HUES48 (cell line): ENCODE results near the gene PTGDS.

Experiments
- H3K27ac ChIP-seq: one replicate; pipeline ENCODE4 v1.7.0; 2013; ENCODE audit warnings: low read depth, low read length, inconsistent platforms
- H3K27me3 ChIP-seq: 2 replicates; pipeline ENCODE4 v1.6.1; 2013; ENCODE audit warnings: mild to moderate bottlenecking, low read length; ENCODE audit not compliant: control insufficient read depth, insufficient read depth
- H3K36me3 ChIP-seq: 2 replicates; pipeline ENCODE4 v1.6.1; 2013; ENCODE audit warnings: low read length; ENCODE audit not compliant: control insufficient read depth, insufficient read depth
- H3K4me1 ChIP-seq: 2 replicates; pipeline ENCODE4 v1.6.1; 2013; ENCODE audit warnings: mild to moderate bottlenecking, low read length; ENCODE audit not compliant: control insufficient read depth, insufficient read depth
- H3K4me3 ChIP-seq: 2 replicates; pipeline ENCODE4 v1.5.1; 2013; ENCODE audit warnings: mild to moderate bottlenecking, low read depth, low read length
- H3K9ac ChIP-seq: 2 replicates; pipeline ENCODE4 v1.6.1; 2013; ENCODE audit warnings: mild to moderate bottlenecking, low read depth, low read length, moderate library complexity
- H3K9me3 ChIP-seq: 2 replicates; pipeline ENCODE4 v1.6.1; 2013; ENCODE audit warnings: low read length; ENCODE audit not compliant: control insufficient read depth, insufficient read depth

Gene PTGDS

GRCh38 chr9:136952876-136953770 is 24.2 kb upstream of the PTGDS start:
- no peak overlapping the region for H3K9ac ChIP-seq
- H3K4me3 ChIP-seq, result no peak overlapping the region
- no peaks in the 10 kb centered on the region for H3K27me3 ChIP-seq
- no peaks in the 10 kb centered on the region for H3K9me3 ChIP-seq
- H3K27ac ChIP-seq, result no peak overlapping the region
- H3K36me3 ChIP-seq, result no peaks in the 10 kb centered on the region
- H3K4me1 ChIP-seq, result peaks cover 7% of the 10 kb centered on the region

GRCh38 chr9:136953771-136954269 is 23.5 kb upstream of the PTGDS start:
- Histone ChIP-seq H3K4me1 (peaks cover 7% of the 10 kb centered on the region), H3K36me3 (no peaks in the 10 kb centered on the region), H3K27ac (no peak overlapping the region), H3K27me3 (no peaks in the 10 kb centered on the region), H3K9ac (no peak overlapping the region), H3K9me3 (no peaks in the 10 kb centered on the region), H3K4me3 (no peak overlapping the region)

DNA sequence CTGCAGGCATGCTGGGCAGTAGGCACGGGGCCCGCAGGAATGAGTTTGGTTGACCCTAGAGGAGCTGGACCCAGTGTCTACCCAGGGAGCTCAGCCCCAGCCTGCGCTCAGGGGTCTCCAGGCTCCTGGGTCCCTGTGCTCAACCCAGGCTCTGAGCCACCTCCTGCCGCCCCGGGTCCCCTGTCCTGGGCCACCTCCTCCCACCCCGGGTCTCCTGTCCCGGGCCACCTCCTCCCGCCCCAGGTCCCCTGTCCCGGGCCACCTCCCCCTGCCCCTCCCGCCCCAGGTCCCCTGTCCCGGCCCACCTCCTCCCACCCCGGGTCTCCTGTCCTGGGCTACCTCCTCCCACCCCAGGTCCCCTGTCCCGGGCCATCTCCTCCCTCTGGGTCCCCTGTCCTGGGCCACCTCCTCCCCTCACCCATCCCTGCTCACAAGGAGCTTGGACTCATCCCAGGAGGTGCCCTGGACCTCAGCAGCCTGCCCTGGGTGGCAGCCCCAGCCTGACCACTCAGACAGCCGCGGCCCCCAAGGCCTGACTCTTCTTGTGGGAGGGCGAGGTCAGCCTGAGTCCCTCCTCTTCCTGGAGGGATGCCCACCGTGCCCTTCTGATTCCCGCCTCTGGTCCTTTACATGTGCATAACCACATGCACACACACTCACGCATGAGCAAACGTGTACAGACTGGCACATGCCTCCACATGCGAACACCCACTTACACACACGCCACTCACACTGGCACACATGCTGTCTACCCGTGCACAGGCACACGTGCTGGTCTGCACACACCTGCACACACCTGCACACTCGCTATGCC is 22.8 kb upstream of the PTGDS start:
- no peaks in the 10 kb centered on the region for H3K36me3 ChIP-seq
- H3K9me3 ChIP-seq, result no peaks in the 10 kb centered on the region
- peaks cover 7% of the 10 kb centered on the region for H3K4me1 ChIP-seq
- no peak overlapping the region for H3K9ac ChIP-seq
- H3K4me3 ChIP-seq, result no peak overlapping the region
- no peak overlapping the region for H3K27ac ChIP-seq
- no peaks in the 10 kb centered on the region for H3K27me3 ChIP-seq

DNA sequence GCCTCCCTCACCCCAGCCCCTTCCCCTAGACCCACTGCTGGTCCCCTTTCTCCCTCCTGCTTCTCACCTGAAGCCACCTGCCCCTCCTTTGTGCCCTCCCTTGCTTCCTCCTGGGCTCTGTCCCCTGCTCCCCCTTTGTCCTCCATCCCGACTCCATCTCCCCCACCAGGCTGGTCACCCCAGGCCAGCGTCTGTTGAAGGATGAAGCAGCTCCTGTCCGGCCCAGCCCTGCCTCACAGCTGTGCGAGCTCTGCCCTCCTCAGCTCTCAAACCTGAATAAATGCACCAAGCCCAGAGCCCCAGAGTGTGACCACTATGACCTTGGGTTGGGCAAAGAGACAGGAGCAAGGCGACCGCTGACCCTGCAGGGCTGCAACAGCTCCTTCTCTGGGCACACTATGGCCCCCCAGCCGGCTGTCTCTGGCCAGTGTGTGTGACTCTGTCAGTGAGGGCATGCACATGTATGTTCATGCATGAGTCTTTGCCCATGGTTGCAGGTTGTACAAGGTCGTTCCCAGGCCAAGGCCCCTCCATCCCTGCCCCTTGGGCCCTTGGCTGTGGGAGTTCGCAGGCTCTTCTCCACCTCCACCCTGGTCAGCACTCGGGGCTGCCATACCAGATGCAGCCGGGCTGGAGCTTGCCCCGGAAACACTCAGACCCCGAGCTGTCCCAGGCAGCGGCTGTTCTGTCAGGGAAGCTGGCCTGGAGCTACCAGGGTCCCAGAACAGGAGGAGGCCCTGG is 21.9 kb upstream of the PTGDS start:
- H3K4me1 ChIP-seq, result peaks cover 4% of the 10 kb centered on the region
- H3K27ac ChIP-seq, result no peak overlapping the region
- no peaks in the 10 kb centered on the region for H3K27me3 ChIP-seq
- H3K36me3 ChIP-seq, result no peaks in the 10 kb centered on the region
- no peak overlapping the region for H3K4me3 ChIP-seq
- H3K9me3 ChIP-seq, result no peaks in the 10 kb centered on the region
- no peak overlapping the region for H3K9ac ChIP-seq

DNA sequence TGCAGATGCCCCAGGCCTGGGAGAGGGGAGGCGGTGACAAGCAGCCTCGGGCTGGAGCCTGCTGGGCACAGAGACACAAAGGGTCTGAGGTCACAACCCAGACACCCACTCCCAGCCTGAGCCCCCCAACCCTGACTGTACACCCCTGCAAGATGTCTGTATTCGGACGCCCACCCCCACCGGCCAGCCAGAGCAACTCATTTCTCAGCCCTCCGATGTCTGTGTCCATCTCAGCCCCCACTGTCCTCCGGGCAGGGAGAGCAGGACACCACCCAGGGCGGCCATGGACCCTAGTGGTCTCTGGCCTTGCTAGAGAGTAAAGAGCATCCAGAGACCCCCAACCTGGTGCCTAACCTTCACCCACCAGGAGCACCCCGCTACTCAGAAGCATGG is 21.4 kb upstream of the PTGDS start:
- Histone ChIP-seq H3K4me1 (no peaks in the 10 kb centered on the region), H3K9me3 (no peaks in the 10 kb centered on the region), H3K9ac (no peak overlapping the region), H3K36me3 (no peaks in the 10 kb centered on the region), H3K27ac (no peak overlapping the region), H3K27me3 (no peaks in the 10 kb centered on the region), H3K4me3 (no peak overlapping the region)

- Histone ChIP-seq H3K27ac (no peak overlapping the region), H3K36me3 (no peaks in the 10 kb centered on the region)
These were observed 20.7 kb upstream of the PTGDS start for GRCh38 chr9:136956604-136957003.

DNA sequence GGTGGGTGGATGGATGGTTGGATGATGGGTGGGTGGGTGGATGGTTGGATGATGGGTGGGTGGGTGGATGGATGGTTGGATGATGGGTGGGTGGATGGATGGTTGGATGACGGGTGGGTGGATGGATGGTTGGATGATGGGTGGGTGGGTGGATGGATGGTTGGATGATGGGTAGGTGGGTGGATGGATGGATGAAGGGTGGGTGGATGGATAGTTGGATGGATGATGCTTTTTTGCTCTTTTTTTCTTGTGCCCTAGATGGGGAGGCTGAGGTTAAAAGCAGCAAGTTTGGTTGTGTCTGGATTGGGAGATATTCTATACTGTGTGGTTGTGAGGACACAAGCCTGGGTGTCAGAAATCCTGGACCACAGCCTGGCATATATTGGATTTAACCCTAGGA is 19.8 kb upstream of the PTGDS start:
- Histone ChIP-seq H3K4me3 (no peak overlapping the region), H3K9me3 (no peaks in the 10 kb centered on the region), H3K36me3 (no peaks in the 10 kb centered on the region), H3K27me3 (no peaks in the 10 kb centered on the region), H3K4me1 (no peaks in the 10 kb centered on the region), H3K27ac (no peak overlapping the region), H3K9ac (no peak overlapping the region)

More at GRCh38 chr9:136956604-136957003, 20.7 kb upstream of the PTGDS start:
- no peaks in the 10 kb centered on the region for H3K9me3 ChIP-seq
- H3K27me3 ChIP-seq, result no peaks in the 10 kb centered on the region
- H3K4me3 ChIP-seq, result no peak overlapping the region
- H3K4me1 ChIP-seq, result no peaks in the 10 kb centered on the region
- no peak overlapping the region for H3K9ac ChIP-seq

- H3K4me3 ChIP-seq, result no peak overlapping the region
- no peaks in the 10 kb centered on the region for H3K9me3 ChIP-seq
- no peaks in the 10 kb centered on the region for H3K36me3 ChIP-seq
- no peaks in the 10 kb centered on the region for H3K27me3 ChIP-seq
- H3K4me1 ChIP-seq, result no peaks in the 10 kb centered on the region
- no peak overlapping the region for H3K9ac ChIP-seq
- H3K27ac ChIP-seq, result no peak overlapping the region
These were observed 19.4 kb upstream of the PTGDS start for GRCh38 chr9:136957901-136958300.

GRCh38 chr9:136958473-136958872 is 18.8 kb upstream of the PTGDS start:
- Histone ChIP-seq H3K36me3 (no peaks in the 10 kb centered on the region), H3K9ac (no peak overlapping the region), H3K27ac (no peak overlapping the region), H3K4me3 (no peak overlapping the region), H3K9me3 (no peaks in the 10 kb centered on the region), H3K27me3 (no peaks in the 10 kb centered on the region), H3K4me1 (no peaks in the 10 kb centered on the region)

DNA sequence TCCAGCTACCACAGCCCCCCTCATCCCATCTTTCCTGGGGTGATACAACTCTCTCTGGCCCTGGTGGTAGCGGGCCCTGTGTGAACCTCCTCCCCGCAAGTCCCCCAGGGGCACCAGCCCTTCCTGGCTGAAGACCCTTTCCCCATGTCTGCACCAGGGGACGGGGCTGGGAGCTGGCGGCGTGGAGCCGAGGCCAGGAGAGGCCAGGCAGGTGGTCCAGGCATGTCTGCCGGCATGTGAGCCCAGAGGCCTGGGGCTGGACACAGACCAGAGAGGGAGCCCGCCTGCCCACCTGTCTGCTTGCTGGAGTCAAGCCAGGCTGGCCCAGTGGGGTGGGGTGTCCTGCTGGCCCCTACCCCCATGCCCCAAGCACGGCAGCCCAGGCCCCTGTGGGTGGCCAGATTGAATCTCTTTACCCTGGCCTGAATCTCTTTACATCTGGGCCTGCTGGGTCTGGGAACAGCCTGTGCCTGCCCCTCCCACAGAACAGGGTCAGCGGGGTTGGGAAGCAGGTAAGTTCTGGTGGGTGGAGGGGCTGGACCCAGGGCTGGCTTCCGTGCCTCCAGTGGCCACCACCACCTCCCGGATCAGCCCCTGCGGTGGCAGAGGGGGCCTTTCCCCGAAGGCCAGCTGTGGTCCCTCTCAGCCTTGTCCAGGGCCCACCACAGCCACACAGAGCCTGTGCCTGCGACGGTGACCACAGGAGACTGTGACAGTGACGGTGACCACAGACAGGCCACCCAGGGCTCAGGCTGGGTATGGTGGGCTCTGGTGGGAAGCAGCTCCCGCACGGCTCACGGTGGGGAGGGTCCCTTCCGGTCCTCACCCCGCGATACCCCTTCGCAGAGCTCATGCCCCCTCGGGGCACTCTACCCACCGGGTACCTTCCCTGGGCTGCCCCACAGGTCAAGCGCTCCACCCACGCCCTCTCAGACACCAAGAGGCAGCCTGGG is 18.1 kb upstream of the PTGDS start:
- Histone ChIP-seq H3K4me1 (no peaks in the 10 kb centered on the region), H3K9me3 (no peaks in the 10 kb centered on the region), H3K9ac (no peak overlapping the region), H3K27me3 (no peaks in the 10 kb centered on the region), H3K36me3 (no peaks in the 10 kb centered on the region), H3K4me3 (no peak overlapping the region), H3K27ac (no peak overlapping the region)
